HG02759 (cell line): ENCODE results near the gene TESK2.
"Not testable (repeated sequence)": the region's sequence is repeated elsewhere in the genome, so short reads cannot be mapped to it uniquely, and the experiment has no call there.

Experiments
- ATAC-seq: cut with Tn5 transposase; IDR thresholded peaks from one replicate; pipeline ENCODE4 v1.9.1; 2021; ENCODE audit warnings: mild to moderate bottlenecking, moderate library complexity; ENCODE audit not compliant: unreplicated experiment

TESK2 gene

GRCh38 chr1:45379524-45379923 lies 111.4 kb downstream of the TESK2 start:
- ATAC-seq, result no peak

- no peak for ATAC-seq
Observed at GRCh38 chr1:45378184-45378583, 112.8 kb downstream of the TESK2 start.

GRCh38 chr1:45375104-45376090 lies 115.6 kb downstream of the TESK2 start:
- no peak for ATAC-seq

GRCh38 chr1:45373573-45373972 lies 117.4 kb downstream of the TESK2 start:
- ATAC-seq, result no peak

GRCh38 chr1:45370575-45370974 lies 120.4 kb downstream of the TESK2 start:
- no peak for ATAC-seq

- ATAC-seq, result peak; percentile 55
Observed at GRCh38 chr1:45365051-45365450, 125.9 kb downstream of the TESK2 start.

GRCh38 chr1:45364294-45364693 lies 126.7 kb downstream of the TESK2 start:
- no peak for ATAC-seq

- ATAC-seq, result not testable (repeated sequence)
Observed at GRCh38 chr1:45360981-45361380, 130.0 kb downstream of the TESK2 start.

GRCh38 chr1:45359882-45360513 lies 131.0 kb downstream of the TESK2 start:
- no peak for ATAC-seq

GRCh38 chr1:45356186-45356585 lies 134.8 kb downstream of the TESK2 start:
- ATAC-seq, result no peak

GRCh38 chr1:45355683-45356082 lies 135.3 kb downstream of the TESK2 start:
- no peak for ATAC-seq

- no peak for ATAC-seq
Observed at GRCh38 chr1:45354838-45355237, 136.1 kb downstream of the TESK2 start.

- ATAC-seq, result no peak
Observed at GRCh38 chr1:45353685-45354084, 137.3 kb downstream of the TESK2 start.

- ATAC-seq, result no peak
Observed at GRCh38 chr1:45351508-45351907, 139.5 kb downstream of the TESK2 start.

GRCh38 chr1:45348966-45349677 lies 141.8 kb downstream of the TESK2 start:
- ATAC-seq, result no peak

- ATAC-seq, result no peak
Observed at GRCh38 chr1:45348609-45348965, 142.4 kb downstream of the TESK2 start.

- no peak for ATAC-seq
Observed at GRCh38 chr1:45348020-45348419, 142.9 kb downstream of the TESK2 start.

- ATAC-seq, result no peak
Observed at GRCh38 chr1:45346473-45346872, 144.5 kb downstream of the TESK2 start.

- ATAC-seq, result no peak
Observed at GRCh38 chr1:45345014-45345413, 145.9 kb downstream of the TESK2 start.

GRCh38 chr1:45344499-45344898 lies 146.5 kb downstream of the TESK2 start:
- ATAC-seq, result no peak

GRCh38 chr1:45340816-45341466 lies 150.0 kb downstream of the TESK2 start:
- ATAC-seq, result no peak
